RWPE1 (cell line): ENCODE results near the gene ADA.

ENCODE experiments used
- CTCF ChIA-PET: fragments of 350-600 bp; sonication (Branson Sonifier 250); formaldehyde crosslinking; extraction: SDS; loops from one replicate; lab custom pipeline; 2021; lab: Yijun Ruan, JAX
- POLR2A ChIA-PET: fragments of 400-600 bp; formaldehyde crosslinking; extraction: SDS; loops from one replicate; lab custom pipeline; 2020; ENCODE audit warnings: antibody characterized with exemption; ENCODE audit not compliant: low non-redundant PET; lab: Yijun Ruan, JAX
- DNase-seq: peaks from one replicate; pipeline ENCODE4 v3.0.0; 2012; ENCODE audit warnings: low spot score
- H3K27ac ChIP-seq: fragments of 450-650 bp; 2 replicates; pipeline ENCODE4 v1.5.1; 2017
- TF ChIP-seq, protein P1 (sequence below): fragments of 450-650 bp; conservative IDR thresholded peaks from 2 replicates; pipeline ENCODE4 v1.5.1; 2017; ENCODE audit warnings: low read depth, mild to moderate bottlenecking

Gene ADA

DNA sequence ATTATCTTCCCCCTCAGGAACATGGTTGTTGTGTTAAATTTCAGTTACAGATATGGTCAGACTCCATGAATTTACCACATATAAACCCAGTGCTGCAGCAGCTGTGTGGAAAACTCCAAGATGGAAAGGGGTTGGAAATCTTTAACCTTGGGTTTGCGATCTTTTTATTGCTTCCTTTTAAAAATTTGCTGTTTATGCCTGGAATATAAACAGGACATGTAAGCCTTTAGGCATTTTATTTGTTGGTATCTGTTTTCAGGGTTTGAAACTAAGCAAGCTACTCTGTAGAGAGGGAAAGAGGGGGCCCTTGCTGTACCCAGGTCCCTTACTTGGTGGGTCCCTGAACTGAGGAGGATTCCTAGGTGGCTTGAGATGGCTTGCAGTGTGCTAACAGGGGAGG, 68.3 kb downstream of the ADA start:
- ChIA-PET CTCF (interaction anchor here (0.7 kb wide), 1 partner anchor 20 kb away, joined by 3 read pairs; no protein-coding TSS in a partner anchor), POLR2A (no interaction called here)
- H3K27ac ChIP-seq = no peak overlapping the region
- no peak for DNase-seq
- TF ChIP-seq, protein P1, sequence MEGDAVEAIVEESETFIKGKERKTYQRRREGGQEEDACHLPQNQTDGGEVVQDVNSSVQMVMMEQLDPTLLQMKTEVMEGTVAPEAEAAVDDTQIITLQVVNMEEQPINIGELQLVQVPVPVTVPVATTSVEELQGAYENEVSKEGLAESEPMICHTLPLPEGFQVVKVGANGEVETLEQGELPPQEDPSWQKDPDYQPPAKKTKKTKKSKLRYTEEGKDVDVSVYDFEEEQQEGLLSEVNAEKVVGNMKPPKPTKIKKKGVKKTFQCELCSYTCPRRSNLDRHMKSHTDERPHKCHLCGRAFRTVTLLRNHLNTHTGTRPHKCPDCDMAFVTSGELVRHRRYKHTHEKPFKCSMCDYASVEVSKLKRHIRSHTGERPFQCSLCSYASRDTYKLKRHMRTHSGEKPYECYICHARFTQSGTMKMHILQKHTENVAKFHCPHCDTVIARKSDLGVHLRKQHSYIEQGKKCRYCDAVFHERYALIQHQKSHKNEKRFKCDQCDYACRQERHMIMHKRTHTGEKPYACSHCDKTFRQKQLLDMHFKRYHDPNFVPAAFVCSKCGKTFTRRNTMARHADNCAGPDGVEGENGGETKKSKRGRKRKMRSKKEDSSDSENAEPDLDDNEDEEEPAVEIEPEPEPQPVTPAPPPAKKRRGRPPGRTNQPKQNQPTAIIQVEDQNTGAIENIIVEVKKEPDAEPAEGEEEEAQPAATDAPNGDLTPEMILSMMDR = no peak

DNA sequence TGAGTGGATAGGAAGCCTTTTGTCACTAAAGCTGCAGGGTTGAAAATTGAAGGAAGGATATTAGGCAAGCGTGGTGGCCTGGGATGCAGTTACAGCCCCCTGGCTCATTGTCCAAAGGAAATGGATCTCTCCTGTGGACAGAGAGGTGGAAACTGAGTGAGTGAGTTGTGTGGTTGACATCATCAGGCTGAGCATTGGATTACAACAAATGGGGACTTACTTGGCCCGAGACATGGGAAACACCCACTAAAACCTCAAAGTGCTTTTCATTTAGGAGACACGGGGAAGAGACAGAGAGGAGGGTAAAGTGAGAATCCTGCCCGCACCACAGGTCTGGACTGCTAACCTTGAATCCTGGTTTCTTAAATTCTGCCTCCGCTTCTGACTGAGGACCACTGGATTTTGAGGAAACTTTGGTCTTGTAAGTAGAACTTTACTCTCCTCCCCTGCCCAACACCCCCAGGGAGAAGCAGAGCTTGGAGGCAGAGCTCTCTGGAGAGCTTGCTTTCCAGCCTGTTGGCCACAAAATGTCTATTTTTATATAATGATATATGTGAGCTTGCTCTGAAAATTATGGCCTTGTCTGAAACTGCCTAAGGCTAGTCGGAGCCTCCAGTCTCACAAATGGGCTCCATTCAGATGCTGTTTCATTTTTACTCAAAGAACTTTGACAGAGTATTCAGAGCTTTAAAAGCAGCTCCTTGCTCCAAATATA, 69.0 kb downstream of the ADA start, which contains the start of gene PKIG:
Gene PKIG, plus strand, starts transcription at position 269 of the 715 bp plus-strand sequence. CDS start 31,978 bp downstream, outside the sequence.
- DNase-seq = no peak
- ChIA-PET CTCF (interaction anchor here (0.6 kb wide), 1 partner anchor 41 kb away, joined by 7 read pairs; no protein-coding TSS in a partner anchor), POLR2A (no interaction called here)
- TF ChIP-seq, protein P1 = no peak
- no peak within 1 kb of the TSS for H3K27ac ChIP-seq

DNA sequence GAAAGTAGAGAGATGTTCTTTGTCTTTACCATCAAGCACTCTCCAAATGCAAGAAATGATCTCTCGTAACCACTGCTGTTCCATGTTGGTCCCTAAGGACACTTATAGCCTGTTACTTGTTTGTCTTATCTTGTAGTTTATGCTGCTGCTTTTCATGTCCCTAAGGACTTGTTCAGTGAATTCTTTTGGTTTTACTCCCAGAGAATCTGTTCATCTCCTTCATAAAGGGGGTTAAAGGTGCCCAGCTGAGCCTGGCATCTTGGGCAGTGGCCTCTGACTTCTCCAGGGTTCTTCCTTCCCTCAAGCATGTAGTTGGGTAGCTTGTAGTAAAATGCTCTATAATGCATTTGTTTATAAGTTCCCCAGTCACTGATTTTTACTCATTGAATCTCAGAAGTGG, 70.0 kb downstream of the ADA start:
- no peak overlapping the region for H3K27ac ChIP-seq
- ChIA-PET POLR2A (no interaction called here), CTCF (no interaction called here)
- no peak for DNase-seq
- TF ChIP-seq, protein P1 = no peak

DNA sequence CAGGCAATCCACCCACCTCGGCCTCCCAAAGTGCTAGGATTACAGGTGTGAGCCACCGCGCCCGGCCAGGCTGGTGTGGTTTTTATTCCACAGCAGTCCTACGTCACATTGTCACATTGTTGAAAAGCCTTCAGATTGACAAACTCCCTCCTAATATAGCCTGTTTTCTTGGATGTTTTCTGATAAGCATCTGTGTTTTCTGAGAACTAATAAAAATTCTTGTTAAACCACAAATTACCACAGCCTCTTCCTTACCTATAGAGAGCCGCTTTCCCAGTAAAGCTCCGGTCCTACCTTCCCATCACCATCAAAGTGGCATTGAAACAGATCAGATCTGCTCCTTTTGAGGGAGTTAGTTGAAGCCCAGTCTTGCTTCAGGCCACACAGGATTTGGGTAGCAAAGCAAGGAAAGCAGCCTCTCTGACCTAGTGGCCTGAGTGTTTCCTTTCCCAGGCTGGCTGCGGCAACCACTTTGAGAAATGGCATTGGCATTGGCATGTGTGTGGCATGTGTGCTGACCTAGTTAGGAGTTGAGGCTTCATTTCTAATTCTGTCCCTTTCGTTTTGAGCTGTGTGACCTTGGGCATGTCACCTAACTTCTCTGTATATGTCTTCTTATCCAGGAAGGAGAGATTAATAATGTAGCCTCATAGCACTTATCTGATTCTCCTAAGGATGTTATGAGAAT, 70.8 kb downstream of the ADA start:
- TF ChIP-seq, protein P1 = no peak
- DNase-seq = no peak
- POLR2A ChIA-PET = no interaction called here
- no peak overlapping the region for H3K27ac ChIP-seq
- CTCF ChIA-PET = no interaction called here

DNA sequence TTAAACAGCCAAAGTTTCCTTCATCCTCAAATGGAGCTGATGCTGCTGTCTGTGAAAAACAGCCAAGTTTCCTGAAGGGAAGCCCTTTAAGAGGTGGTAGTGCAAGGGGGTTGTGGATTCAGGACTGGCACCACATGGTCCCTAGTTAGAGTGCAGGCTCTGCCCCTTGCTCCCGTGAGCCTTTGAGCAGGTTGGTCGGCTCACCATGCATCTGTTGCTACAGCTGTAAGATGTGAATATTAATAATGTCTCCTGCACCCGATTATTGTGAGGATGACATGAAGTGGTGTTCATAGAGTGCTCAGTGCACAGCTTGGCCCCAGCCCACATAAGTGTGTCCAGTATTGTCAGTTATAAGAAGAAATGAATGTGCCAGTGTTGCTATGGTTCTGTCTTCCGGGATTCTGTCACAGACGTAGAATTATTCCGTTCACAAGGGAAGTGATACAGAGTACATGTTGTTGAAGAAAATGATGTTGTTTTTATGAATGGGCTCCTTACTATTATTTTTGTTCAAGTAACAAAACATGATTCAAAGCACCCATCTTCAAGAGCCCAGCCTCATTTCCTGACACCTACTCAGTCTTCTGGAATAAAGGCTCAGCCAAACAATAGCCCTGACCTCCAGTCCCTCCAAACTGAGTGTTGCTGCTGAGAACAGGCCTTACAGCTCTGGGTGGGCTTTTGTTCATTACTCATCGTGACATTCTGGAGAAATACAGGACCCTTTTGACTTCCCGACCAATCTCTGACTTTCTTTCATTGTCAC, 72.0 kb downstream of the ADA start:
- CTCF ChIA-PET = interaction anchor here (0.6 kb wide), 1 partner anchor 193 kb away, joined by 3 read pairs; no protein-coding TSS in a partner anchor
- no peak for DNase-seq
- H3K27ac ChIP-seq = no peak overlapping the region
- POLR2A ChIA-PET = no interaction called here
- TF ChIP-seq, protein P1 = no peak

DNA sequence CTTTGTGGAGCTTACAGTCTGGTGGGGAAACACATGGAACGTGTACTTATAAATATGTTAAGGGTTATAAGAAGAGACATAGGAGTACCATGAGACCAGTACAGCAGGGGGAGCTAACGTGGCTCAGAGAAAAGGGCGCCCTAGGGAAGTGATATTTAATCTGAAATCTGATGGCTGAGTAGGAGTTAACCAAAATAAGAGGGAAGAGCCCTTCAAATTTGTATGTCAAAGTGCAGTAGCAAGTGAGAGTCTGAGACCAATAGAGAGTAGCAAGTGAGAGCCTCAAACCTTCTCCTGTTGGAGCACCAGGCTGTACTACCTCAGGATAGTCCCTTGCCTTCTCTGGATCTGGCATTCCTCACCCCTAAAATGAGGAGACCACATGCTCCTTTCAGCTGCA, 75.2 kb downstream of the ADA start:
- CTCF ChIA-PET = interaction anchor here (0.6 to 1.1 kb wide), 3 partner anchors 8 to 735 kb away, joined by 3 to 4 read pairs (median 4); no protein-coding TSS in a partner anchor
- POLR2A ChIA-PET = no interaction called here
- H3K27ac ChIP-seq = no peak overlapping the region

More for the DNA sequence above, 75.2 kb downstream of the ADA start:
- DNase-seq = no peak
- TF ChIP-seq, protein P1 = no peak
